SK-N-SH (cell line): ENCODE measurements around the gene ELMO3.

Experiments used
- EP300 ChIP-seq, 2 experiments: IDR thresholded peaks; 2 replicates each; pipeline versions ENCODE4 v1.4.0 to v1.6.1; 2012; ENCODE audit warnings: borderline replicate concordance in 1 of 2, low read depth in 1 of 2, low read length in 1 of 2
- GABPA ChIP-seq: IDR thresholded peaks from 2 replicates; pipeline ENCODE4 v1.4.0; 2012; ENCODE audit warnings: low read depth, mild to moderate bottlenecking
- JUND ChIP-seq: IDR thresholded peaks from 2 replicates; pipeline ENCODE4 v1.4.0; 2012
- TF ChIP-seq, protein P1 (sequence below): fragments of 200-600 bp; sonication (generic); IDR thresholded peaks from 2 replicates; pipeline ENCODE4 v1.6.1; 2017; ENCODE audit warnings: antibody characterized with exemption, mild to moderate bottlenecking, moderate library complexity
- TF ChIP-seq, protein P2 (sequence below): IDR thresholded peaks from 2 replicates; pipeline ENCODE4; 2012

DNA sequence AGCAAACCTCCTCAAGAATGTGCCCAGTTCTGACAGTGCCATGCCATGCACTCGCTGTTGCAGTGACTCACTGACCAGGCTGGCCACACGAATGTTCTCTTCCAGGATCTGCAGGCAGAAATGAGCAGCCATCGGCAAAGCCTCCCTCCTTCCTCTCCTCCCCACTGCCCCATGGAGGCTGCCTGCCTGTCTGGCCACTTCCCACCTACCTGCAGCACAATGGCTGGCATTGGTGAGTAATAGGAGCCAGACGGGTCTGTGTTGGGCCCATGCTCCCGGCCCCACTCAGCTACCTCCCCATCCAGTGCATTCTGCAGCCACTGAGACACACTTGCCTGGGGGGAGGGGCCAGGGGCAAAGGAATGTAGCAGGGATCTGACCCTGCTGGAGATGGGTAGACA, 12.4 kb upstream of the ELMO3 start:
- TF ChIP-seq, protein P1, sequence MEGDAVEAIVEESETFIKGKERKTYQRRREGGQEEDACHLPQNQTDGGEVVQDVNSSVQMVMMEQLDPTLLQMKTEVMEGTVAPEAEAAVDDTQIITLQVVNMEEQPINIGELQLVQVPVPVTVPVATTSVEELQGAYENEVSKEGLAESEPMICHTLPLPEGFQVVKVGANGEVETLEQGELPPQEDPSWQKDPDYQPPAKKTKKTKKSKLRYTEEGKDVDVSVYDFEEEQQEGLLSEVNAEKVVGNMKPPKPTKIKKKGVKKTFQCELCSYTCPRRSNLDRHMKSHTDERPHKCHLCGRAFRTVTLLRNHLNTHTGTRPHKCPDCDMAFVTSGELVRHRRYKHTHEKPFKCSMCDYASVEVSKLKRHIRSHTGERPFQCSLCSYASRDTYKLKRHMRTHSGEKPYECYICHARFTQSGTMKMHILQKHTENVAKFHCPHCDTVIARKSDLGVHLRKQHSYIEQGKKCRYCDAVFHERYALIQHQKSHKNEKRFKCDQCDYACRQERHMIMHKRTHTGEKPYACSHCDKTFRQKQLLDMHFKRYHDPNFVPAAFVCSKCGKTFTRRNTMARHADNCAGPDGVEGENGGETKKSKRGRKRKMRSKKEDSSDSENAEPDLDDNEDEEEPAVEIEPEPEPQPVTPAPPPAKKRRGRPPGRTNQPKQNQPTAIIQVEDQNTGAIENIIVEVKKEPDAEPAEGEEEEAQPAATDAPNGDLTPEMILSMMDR: no peak
- TF ChIP-seq GABPA (no peak), EP300 (IDR thresholded peaks at IDR 0.05; ENCODE audit: borderline replicate concordance in 1 of 2, low read depth in 1 of 2, low read length in 1 of 2) (no peak), JUND (no peak; the same call in 1 of the 2 replicates)
- TF ChIP-seq, protein P2, sequence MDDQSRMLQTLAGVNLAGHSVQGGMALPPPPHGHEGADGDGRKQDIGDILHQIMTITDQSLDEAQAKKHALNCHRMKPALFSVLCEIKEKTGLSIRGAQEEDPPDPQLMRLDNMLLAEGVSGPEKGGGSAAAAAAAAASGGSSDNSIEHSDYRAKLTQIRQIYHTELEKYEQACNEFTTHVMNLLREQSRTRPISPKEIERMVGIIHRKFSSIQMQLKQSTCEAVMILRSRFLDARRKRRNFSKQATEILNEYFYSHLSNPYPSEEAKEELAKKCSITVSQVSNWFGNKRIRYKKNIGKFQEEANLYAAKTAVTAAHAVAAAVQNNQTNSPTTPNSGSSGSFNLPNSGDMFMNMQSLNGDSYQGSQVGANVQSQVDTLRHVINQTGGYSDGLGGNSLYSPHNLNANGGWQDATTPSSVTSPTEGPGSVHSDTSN: no peak
